ENCODE measurements around the gene STXBP4. TPM values are rescaled to one million over a fixed set of nuclear protein-coding genes. Genes with fewer than 3 reads are reported as not detected.

STXBP4 gene
- total and polyA plus RNA-seq, 2 experiments from 2014 or later: 25.0 to 52.1 TPM

GRCh38 chr17:55063885-55064874 lies 95.6 kb downstream of the STXBP4 start (continued):
- TF ChIP-seq ZNF462 (CRISPR knock-in tag; IDR thresholded peaks at IDR 0.05): no peak

GRCh38 chr17:55067697-55068439 lies 99.3 kb downstream of the STXBP4 start:
- Histone ChIP-seq H3K79me2 (replicated peaks; ENCODE audit: insufficient read depth) (no peaks in the 10 kb centered on the region), H3K27me3 (ENCODE audit: insufficient read depth) (no peaks in the 10 kb centered on the region), H3K36me3 (ENCODE audit: insufficient read depth) (no peaks in the 10 kb centered on the region), H3K4me1 (ENCODE audit: insufficient read depth) (no peaks in the 10 kb centered on the region; the same call in 1 of the 2 replicates), H2AFZ (no peak overlapping the region), H3K9me2 (ENCODE audit: insufficient read depth) (no peaks in the 10 kb centered on the region), H3K4me3 (no peak overlapping the region), H3F3A (replicated peaks; ENCODE audit: low read depth) (no peaks in the 10 kb centered on the region), H3K27ac (ENCODE audit: low read depth) (no peak overlapping the region), H3K4me2 (no peak overlapping the region), H4K20me1 (replicated peaks; ENCODE audit: insufficient read depth) (no peaks in the 10 kb centered on the region)
- Mint-ChIP-seq H3K27ac (no peak overlapping the region), H3K4me1 (peaks cover 7% of the 10 kb centered on the region), H3K4me3 (no peak overlapping the region), H3K27me3 (ENCODE audit: insufficient read depth, low read depth, poor library complexity) (no peaks in the 10 kb centered on the region), H3K36me3 (ENCODE audit: low read depth) (no peaks in the 10 kb centered on the region), H3K9me3 (no peaks in the 10 kb centered on the region)
- DNase-seq (ENCODE audit: low spot score) (no peak), ATAC-seq (no peak)
- TF ChIP-seq POLR2AphosphoS5 (IDR thresholded peaks at IDR 0.05; ENCODE audit: low read depth) (no peak), REST (IDR thresholded peaks at IDR 0.05; ENCODE audit: unreplicated experiment) (no peak), STAT1 (IDR thresholded peaks at IDR 0.05; ENCODE audit: unreplicated experiment) (no peak), ETS1 (IDR thresholded peaks at IDR 0.05) (no peak), EZH2 (IDR thresholded peaks at IDR 0.05; ENCODE audit: low read depth, unreplicated experiment) (no peak), CREB1 (CRISPR knock-in tag; IDR thresholded peaks at IDR 0.05; ENCODE audit: low read depth) (no peak), CTCF (conservative IDR thresholded peaks at IDR 0.05; ENCODE audit: low read depth in 2 of 2) (no peak), ZNF114 (CRISPR knock-in tag; IDR thresholded peaks at IDR 0.05) (no peak)
